ENCODE data around the gene MBP. TPM values are rescaled to one million over a fixed set of nuclear protein-coding genes. Genes with fewer than 3 reads are reported as not detected.

MBP gene
- total RNA-seq, 3 donors from 2014 or later = 37.9 to 48.5 (median 47.4) TPM

- DNase-seq = no peak
- ATAC-seq = no peak
- H3K4me1 ChIP-seq (ENCODE audit: low read depth) = no peaks in the 10 kb centered on the region
- no peaks in the 10 kb centered on the region for H3K9me3 ChIP-seq
- no peak overlapping the region for H3K4me3 ChIP-seq
- no peak for TF ChIP-seq CTCF (IDR thresholded peaks at IDR 0.05)
- no peaks in the 10 kb centered on the region for H3K36me3 ChIP-seq (ENCODE audit: low read depth)
- intact Hi-C loops (cut with DNase I, micrococcal nuclease) = no loop called here
These were observed 134.4 kb downstream of the MBP start for GRCh38 chr18:76997951-76998808.

- no peaks in the 10 kb centered on the region for H3K36me3 ChIP-seq (ENCODE audit: low read depth)
- H3K4me1 ChIP-seq (ENCODE audit: low read depth) = no peaks in the 10 kb centered on the region
- intact Hi-C loops (cut with DNase I, micrococcal nuclease) = no loop called here
- ATAC-seq = no peak
- H3K4me3 ChIP-seq = no peak overlapping the region
- H3K9me3 ChIP-seq = no peaks in the 10 kb centered on the region
- DNase-seq = no peak
- TF ChIP-seq CTCF (IDR thresholded peaks at IDR 0.05) = no peak
These were observed 136.2 kb downstream of the MBP start for GRCh38 chr18:76996429-76996828.

GRCh38 chr18:76995896-76996295 is 136.7 kb downstream of the MBP start:
- TF ChIP-seq CTCF (IDR thresholded peaks at IDR 0.05) = no peak
- Histone ChIP-seq H3K4me3 (no peak overlapping the region), H3K9me3 (no peaks in the 10 kb centered on the region), H3K36me3 (ENCODE audit: low read depth) (no peaks in the 10 kb centered on the region), H3K4me1 (ENCODE audit: low read depth) (no peaks in the 10 kb centered on the region)
- DNase-seq = no peak
- intact Hi-C loops (cut with DNase I, micrococcal nuclease) = no loop called here
- ATAC-seq = no peak

- DNase-seq (no peak), ATAC-seq (no peak)
- Histone ChIP-seq H3K9me3 (no peaks in the 10 kb centered on the region), H3K36me3 (ENCODE audit: low read depth) (no peaks in the 10 kb centered on the region), H3K4me3 (no peak overlapping the region), H3K4me1 (ENCODE audit: low read depth) (no peaks in the 10 kb centered on the region)
- TF ChIP-seq CTCF (IDR thresholded peaks at IDR 0.05) = no peak
- intact Hi-C loops (cut with DNase I, micrococcal nuclease) = no loop called here
These were observed 138.4 kb downstream of the MBP start for GRCh38 chr18:76994086-76994654.

- Histone ChIP-seq H3K36me3 (ENCODE audit: low read depth) (no peaks in the 10 kb centered on the region), H3K4me3 (no peak overlapping the region), H3K9me3 (no peaks in the 10 kb centered on the region), H3K4me1 (ENCODE audit: low read depth) (no peaks in the 10 kb centered on the region)
- no peak for ATAC-seq
- intact Hi-C loops (cut with DNase I, micrococcal nuclease) = no loop called here
- no peak for DNase-seq
- no peak for TF ChIP-seq CTCF (IDR thresholded peaks at IDR 0.05)
These were observed 139.0 kb downstream of the MBP start for GRCh38 chr18:76993573-76993972.

Measured in mucosa of descending colon (tissue), 3 donors.